Measurements from ENCODE around the gene IGLL1.
"Not testable (repeated sequence)": the region's sequence is repeated elsewhere in the genome, so short reads cannot be mapped to it uniquely, and the experiment has no call there.

Gene IGLL1

DNA sequence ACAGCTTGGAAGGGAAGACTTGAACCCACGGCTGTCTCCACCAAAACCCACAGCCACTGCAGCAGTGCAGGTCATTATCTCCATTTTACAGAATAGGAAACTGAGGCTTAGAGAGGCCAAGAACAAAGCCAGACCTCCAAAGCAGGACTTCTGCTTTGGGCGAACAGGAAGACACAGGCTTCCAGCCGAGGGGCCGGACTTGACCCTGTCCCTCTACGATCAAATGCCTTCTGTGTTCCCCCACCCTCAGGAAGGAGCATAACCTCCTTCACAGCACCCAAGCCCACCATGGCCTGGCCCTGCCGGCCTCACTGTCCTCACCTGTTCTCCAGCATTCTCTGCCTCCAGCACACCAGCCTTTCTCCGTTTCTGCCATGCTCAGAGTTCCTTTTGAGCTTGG is 15.8 kb downstream of the IGLL1 start:
- DNase-seq (ENCODE audit: low read depth in 2 of 3, low spot score in 1 of 3) = no peak

DNA sequence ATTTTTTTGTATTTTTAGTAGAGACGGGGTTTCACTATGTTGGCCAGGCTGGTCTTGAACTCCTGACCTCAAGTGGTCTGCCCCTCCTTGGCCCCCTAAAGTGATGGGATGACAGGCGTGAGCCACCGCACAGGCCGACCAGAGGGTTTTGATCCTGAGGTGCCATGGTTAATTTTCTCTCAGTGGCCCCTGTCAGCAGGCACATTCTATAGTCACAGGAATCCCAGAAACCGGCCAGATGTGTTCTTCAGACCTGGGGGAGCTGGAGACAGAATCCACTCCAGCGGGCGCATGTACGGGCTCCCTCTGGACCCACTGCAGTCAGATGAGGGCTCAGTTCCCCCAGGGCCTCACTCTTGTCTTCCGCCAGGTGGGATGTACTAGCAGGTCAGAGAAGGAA is 17.0 kb downstream of the IGLL1 start:
- no peak for DNase-seq (ENCODE audit: low read depth in 2 of 3, low spot score in 1 of 3)

DNA sequence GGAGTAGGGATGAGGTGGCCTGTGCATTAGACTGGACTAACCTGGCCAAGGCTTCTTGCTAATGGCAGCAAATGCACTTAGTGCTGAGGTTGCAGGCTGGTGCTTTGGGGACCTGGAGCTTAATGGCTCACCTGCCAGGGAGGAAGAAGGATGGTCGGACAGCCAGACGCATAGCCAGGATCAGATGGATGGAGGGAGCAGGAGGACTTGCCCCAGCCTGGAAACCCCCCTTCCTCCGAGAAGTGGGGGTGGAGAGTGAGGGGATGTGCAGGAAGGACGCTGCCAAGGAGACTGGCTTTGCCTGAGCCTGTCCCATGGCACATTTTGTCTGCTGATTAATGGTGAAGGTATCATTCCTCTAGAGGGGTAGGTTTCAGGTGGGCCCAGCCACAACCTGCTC is 17.9 kb downstream of the IGLL1 start:
- no peak for DNase-seq (ENCODE audit: low read depth in 2 of 3, low spot score in 1 of 3)

DNA sequence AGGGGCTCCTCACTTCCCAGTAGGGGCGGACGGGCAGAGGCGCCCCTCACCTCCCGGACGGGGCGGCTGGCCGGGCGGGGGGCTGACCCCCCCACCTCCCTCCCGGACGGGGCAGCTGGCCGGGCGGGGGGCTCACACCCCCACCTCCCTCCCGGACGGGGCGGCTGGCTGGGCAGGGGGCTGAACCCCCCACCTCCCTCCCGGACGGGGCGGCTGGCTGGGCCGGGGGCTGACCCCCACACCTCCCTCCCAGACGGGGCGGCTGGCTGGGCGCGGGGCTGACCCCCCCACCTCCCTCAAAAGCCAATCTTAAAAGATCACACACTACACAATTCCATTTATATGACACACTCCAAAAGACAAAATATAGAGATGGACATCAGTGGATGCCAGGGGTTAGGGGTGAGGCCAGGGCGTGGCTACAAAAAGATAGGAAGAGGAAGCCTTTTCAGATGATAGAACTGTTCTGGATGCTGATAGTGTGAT is 19.0 kb downstream of the IGLL1 start:
- not testable (repeated sequence) for DNase-seq (ENCODE audit: low read depth in 2 of 3, low spot score in 1 of 3)

DNA sequence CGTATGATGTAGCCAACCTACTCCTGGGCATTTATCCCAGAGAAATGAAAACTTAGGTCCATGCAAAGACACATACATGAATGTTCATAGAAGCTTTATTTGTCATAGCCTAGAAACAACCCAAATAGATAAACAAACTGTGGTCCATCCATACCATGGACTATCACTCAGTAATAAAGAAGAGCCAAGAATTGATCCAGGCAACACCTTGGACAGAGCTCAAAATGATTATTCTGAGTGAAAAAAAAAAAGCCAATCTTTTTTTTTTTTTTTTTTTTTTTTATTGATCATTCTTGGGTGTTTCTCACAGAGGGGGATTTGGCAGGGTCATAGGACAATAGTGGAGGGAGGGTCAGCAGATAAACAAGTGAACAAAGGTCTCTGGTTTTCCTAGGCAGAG is 19.9 kb downstream of the IGLL1 start:
- DNase-seq (ENCODE audit: low read depth in 2 of 3, low spot score in 1 of 3) = not testable (repeated sequence)

DNA sequence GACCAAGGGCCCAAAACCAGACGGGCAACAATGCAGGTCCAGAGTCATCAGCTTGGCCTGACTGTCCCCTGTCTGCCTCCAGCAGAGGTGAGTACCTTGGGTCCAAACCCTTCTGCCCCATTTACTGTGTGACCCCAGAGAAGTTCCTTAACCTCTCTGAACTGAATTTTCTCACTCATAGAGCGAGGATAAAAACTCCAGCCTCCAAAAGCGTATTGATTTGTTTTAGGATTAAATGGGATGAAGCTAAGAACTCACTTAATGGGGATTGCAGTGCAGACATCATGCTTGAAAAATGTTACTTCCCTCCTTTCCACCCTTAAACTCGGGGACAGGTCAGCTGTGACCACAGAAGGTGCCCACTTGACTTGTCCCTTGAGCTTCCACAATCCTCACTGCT is 22.6 kb downstream of the IGLL1 start:
- DNase-seq (ENCODE audit: low read depth in 2 of 3, low spot score in 1 of 3) = no peak

DNA sequence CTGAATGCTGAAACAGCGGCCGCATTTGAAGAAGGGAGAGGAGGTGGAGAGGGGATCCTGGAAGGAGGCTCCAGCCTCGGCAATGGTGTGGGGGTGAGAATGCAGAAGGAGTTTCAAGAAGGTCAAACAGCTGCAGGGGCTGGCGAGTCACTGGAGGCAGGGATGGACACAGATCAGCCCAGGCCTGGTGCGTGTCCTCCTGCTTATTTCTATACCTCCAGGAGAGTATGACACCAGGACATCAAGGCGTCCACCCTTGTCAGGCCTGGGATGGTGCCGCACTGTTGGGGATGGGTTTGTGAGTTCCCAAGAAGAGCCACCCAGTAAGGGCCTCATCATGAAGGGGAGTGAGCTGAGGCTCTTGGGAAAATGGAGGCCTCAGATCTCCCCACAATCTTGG is 23.1 kb downstream of the IGLL1 start:
- DNase-seq (ENCODE audit: low read depth in 2 of 3, low spot score in 1 of 3) = no peak

DNA sequence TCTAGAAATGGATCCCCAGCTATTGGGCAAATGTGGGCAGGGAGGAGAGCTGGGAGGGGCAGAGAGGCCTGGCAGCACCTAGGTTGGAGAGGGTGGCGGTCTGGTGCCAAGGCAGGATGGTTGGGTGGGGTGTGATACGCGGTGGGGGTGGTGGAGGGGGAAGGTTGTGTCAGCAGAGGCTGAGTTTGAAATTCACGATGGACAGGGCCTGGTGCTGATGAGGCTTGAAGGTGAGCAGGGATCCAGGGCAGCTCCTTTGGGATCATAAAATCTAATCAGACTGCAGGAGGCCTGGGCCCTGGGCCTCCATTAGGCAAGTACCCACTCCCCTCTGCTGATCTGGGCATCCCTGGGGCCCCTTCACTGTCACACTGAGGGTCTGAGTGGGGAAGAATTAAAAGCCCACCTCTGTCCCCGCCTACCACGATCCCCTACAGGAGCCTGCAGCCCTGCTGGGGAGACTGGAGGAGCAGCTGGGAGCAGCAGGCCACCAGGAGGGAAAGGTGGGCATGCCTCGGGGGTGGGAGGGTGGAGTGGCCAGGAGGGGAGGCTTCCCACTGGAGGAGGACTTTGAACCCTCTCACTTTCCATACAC is 24.0 kb downstream of the IGLL1 start:
- no peak for DNase-seq (ENCODE audit: low read depth in 2 of 3, low spot score in 1 of 3)

DNA sequence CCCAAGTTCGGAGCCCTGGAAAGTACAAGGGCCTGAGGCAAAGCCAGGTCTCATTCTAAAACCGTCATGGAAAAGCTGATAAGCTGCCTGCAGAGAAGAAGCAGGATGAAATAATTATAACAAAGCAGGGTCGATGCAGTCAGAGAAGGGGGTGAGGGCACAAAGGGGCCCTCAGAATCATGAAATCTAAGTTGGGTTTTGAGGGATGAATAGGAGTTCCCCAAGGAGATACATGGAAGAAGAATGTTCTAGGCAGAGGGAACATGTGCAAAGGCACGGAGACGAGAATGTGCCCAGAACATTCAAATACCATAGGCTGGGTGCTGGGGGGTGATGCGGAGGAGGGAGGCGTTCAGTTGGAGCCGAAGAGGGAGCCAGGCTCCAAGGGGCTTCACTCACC is 25.0 kb downstream of the IGLL1 start:
- no peak for DNase-seq (ENCODE audit: low read depth in 2 of 3, low spot score in 1 of 3)

DNA sequence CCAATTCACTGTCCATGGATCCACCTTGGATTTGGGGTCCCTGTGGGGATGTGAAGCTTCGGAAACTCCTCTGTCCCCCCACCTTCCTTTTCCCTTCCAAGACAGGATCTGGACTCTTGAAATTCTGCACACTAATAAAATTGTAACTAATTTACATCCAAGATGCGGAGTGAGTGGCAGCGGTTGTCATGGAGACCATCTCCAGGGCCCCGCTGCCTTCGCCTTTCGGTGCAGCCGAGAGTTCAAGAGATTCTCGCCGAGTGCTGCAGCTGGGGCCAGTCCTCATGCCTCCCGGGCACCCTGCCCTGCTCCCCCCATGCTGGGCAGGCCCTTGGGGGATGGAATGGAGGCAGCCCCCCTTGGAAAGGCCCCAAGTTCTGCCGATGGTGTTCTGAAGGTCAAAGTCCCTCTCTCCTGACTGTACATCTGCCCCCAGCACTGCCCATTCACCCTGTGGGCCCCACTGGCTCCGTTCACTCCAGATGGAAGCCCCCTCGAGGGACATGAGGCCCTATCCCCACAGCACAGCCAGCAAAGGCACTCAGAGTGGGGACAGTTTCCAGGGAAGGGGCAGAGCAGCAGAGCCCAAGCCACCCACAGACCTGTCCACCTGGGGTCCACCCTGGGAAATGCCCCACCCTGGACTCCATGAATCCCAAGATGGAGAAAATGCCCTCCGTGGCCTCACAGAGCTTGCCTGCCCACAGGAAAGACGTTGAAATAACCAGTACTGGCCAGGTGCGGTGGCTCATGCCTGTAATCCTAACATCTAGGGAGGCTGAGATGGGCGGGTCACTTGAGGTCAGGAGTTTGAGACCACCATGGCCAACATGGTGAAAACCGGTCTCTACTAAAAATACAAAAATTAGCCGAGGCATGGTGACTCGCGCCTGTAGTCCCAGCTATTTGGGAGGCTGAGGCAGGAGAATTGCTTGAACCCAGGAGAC is 25.9 kb downstream of the IGLL1 start:
- no peak for DNase-seq (ENCODE audit: low read depth in 2 of 3, low spot score in 1 of 3)

DNA sequence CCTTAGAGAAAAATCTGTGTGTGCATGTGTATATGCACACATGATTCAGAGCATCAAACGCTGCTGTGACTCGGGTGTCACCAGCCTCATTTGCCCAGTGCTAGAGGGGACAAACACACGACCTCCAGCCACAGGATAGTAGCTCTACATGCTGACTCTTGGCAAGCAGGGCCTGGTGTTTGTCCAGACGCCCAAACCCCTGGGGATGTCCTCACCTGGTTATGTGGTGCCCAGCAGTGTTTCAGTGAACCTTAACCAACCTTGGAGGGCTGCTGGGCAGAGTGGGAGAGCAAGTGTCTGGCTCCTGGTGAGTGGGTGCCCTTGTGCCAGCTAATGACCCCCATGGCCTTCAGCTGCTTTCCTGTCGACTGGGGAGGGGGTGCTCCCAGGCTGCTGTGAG is 26.7 kb downstream of the IGLL1 start:
- DNase-seq (ENCODE audit: low read depth in 2 of 3, low spot score in 1 of 3) = no peak

DNA sequence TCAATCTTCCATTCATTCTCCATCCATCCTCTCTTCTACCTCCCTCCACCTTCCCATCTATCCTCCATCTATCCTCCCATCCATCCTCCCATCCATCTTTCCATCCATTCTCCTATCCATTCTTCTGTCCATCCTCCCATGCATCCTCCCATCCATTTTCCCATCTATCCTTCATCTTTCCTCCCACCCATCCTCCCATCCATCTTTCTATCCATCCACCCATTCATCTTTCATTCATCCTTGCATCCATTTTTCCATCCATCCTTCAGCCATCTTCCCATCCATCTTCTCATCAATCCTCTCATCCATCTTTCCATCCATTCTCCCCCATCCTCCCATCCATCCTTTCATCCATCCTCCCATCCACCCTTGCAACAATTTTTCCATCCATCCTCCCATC is 27.5 kb downstream of the IGLL1 start:
- DNase-seq (ENCODE audit: low read depth in 2 of 3, low spot score in 1 of 3) = no peak

DNA sequence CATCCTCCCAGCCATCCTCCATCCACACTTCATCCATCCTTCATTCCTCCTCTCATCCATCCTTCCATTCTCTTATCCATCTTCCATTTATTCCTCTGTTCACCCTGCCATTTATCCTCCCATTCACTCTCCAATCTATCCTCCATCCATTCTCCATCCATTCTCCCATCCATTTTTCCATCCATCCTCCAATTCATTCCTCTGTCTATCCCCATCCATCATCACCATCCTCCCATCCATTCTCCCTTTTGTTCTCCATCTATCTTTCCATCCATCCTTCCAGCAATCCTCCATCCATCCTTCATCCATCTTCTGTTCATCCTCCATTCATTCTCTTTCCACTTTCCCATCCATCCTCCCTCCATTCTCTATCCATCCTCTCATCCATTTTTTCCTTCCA is 28.7 kb downstream of the IGLL1 start:
- DNase-seq (ENCODE audit: low read depth in 2 of 3, low spot score in 1 of 3) = no peak

DNA sequence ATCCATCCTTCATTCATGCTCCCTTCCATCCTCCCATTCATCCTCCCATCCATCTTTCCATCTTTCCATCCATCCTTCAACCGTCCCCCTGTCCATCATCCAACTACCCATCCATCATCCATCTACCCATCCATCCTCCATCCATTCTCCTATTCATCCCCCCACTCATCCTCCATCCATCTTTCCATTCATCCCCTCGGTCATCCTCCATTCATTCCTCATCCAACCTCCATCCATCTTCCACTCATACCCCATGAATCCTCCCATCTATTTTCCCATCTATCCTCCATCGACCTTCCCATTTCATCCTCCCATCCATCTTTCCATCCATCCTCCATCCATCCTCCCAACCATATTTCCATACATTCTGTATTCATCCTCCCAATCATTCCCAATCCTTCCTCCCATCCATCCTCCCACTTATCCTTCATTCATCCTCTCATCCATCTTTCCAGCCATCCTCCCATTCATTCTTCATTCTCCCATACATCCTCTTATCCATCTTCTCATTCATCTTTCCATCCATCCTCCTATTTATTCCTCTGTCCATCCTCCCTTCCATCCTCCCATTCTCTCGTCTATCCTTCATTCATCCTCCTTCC is 29.9 kb downstream of the IGLL1 start:
- no peak for DNase-seq (ENCODE audit: low read depth in 2 of 3, low spot score in 1 of 3)

DNA sequence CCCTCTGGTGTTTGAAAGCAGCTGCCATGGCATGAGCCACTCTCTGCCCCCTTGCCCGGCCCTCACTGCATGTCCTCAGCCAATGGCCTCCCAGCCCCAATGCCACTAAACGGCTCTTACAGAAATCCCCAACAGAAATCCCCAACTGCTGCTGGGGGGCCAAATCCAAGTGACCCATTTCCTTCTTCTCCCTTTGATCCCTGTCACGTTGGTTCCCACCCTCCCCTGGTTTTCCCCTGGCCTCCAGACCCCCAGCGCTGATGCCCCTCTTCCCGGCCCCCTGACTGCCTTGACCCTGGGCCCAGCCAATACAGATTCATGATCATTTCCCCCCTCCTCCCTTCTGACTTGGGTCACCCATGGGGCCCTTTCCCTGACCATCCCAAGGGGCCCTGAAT is 30.9 kb downstream of the IGLL1 start:
- DNase-seq (ENCODE audit: low read depth in 2 of 3, low spot score in 1 of 3) = no peak

DNA sequence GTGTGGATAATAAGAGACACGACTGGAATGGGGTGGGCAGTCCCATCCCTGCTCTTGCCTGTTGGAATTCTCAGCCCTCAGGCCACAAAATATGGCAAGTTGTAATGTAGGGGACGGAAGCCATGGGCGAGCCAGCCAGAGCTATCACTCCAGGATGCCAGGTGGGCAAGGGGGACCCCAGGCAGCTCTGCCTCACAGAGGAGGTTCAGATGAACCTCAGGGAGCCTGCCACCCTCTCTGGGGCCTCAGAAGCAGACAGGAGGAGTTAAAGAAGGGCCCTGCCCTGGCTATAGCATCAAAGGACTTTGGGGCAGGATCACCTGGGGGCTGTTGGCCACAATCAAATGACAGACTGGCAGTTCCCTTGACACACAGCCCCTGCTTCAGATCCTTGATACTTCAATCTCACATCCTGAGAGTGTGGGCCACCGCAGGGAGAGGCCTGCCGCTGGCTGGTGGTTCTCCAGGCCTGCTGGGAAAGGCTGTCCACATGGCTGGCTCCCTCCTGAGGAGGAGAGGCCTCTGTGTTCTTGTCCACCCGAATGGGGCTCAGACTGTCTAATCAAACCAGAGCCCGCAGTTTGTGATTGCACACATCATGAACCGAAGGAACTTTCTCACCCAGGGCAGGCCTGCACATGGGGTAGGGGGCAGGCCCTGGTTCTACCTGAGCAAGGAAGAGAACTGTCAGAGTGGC is 31.4 kb downstream of the IGLL1 start:
- no peak for DNase-seq (ENCODE audit: low read depth in 2 of 3, low spot score in 1 of 3)

DNA sequence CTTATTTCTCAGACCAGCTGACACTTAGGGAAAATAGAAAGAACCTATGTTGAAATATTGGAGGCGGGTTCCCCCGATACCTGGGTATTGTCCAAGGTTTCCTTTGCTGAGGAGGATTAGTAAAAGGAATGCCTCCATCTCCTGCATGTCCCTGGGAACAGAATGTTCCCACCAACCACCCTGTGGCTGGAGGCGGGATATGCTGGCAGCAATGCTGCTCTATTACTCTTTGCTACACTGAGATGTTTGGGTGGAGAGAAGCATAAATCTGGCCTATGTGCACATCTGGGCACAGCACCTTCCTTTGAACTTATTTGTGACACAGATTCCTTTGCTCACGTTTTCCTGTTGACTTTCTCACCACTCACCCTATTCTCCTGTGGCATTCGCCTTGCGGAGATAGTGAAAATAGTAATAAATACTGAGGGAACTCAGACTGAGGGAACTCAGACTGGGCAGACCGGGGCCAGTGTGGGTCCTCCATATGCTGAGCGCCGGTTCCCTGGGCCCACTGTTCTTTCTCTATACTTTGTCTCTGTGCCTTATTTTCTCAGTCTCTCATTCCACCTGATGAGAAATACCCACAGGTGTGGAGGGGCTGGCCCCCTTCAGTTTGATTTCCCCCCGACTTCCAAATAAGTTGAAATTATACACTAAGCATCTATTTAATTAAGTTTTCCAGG is 32.1 kb downstream of the IGLL1 start:
- DNase-seq (ENCODE audit: low read depth in 2 of 3, low spot score in 1 of 3) = no peak

DNA sequence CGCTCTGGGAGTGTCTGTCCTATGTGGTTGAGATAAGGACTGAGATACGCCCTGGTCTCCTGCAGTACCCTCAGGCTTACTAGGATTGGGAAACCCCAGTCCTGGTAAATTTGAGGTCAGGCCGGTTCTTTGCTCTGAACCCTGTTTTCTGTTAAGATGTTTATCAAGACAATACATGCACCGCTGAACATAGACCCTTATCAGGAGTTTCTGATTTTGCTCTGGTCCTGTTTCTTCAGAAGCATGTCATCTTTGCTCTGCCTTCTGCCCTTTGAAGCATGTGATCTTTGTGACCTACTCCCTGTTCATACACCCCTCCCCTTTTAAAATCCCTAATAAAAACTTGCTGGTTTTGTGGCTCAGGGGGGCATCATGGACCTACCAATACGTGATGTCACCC is 32.7 kb downstream of the IGLL1 start:
- not testable (repeated sequence) for DNase-seq (ENCODE audit: low read depth in 2 of 3, low spot score in 1 of 3)

DNA sequence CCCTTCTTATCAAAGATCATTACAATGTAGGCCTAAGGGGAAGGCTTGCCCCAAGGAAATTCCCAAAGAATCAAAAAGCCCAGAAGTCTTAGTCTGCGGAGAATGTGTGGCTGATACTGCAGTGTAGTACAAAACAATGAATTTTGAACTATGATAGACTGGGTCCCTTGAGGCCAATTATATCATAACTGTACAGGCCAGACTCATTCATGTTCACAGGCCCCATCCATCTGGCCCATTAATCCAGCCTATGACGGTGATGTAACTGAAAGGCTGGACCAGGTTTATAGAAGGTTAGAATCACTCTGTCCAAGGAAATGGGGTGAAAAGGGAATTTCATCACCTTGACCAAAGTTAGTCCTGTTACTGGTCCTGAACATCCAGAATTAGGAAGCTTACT is 35.2 kb downstream of the IGLL1 start:
- DNase-seq (ENCODE audit: low read depth in 2 of 3, low spot score in 1 of 3) = no peak

DNA sequence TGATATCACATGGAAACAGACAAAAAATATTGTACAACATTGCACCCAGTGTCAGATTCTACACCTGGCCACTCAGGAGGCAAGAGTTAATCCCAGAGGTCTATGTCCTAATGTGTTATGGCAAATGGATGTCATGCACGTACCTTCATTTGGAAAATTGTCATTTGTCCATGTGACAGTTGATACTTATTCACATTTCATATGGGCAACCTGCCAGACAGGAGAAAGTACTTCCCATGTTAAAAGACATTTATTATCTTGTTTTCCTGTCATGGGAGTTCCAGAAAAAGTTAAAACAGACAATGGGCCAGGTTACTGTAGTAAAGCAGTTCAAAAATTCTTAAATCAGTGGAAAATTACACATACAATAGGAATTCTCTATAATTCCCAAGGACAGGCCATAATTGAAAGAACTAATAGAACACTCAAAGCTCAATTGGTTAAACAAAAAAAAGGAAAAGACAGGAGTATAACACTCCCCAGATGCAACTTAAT is 36.5 kb downstream of the IGLL1 start:
- not testable (repeated sequence) for DNase-seq (ENCODE audit: low read depth in 2 of 3, low spot score in 1 of 3)

DNA sequence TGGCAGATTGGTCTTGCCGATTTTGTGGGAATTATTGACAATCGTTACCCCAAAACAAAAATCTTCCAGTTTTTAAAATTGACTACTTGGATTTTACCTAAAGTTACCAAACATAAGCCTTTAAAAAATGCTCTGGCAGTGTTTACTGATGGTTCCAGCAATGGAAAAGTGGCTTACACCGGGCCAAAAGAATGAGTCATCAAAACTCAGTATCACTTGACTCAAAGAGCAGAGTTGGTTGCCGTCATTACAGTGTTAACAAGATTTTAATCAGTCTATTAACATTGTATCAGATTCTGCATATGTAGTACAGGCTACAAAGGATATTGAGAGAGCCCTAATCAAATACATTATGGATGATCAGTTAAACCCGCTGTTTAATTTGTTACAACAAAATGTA is 37.2 kb downstream of the IGLL1 start:
- no peak for DNase-seq (ENCODE audit: low read depth in 2 of 3, low spot score in 1 of 3)

Data from stimulated activated CD4-positive, alpha-beta T cell treated with anti-CD3 and anti-CD28 coated beads, Interleukin-12 subunit alpha, Interleukin-12 subunit beta, amount 100 ng/mL, for 48 hours (primary cell).